IPS-18a (cell line): ENCODE measurements around the gene GAREM1.

Experiments used
- H3K27ac ChIP-seq: one replicate; pipeline ENCODE4 v1.5.1; 2013; ENCODE audit warnings: low read length
- H3K27me3 ChIP-seq: one replicate; pipeline ENCODE4 v1.6.1; 2013; ENCODE audit warnings: mild to moderate bottlenecking, low read length; ENCODE audit not compliant: control insufficient read depth, insufficient read depth
- H3K36me3 ChIP-seq: one replicate; pipeline ENCODE4 v1.6.1; 2013; ENCODE audit warnings: low read depth, low read length; ENCODE audit not compliant: control insufficient read depth
- H3K4me1 ChIP-seq: one replicate; pipeline ENCODE4 v1.6.1; 2013; ENCODE audit warnings: low read depth, low read length; ENCODE audit not compliant: control insufficient read depth
- H3K4me3 ChIP-seq: one replicate; pipeline ENCODE4 v1.5.1; 2013; ENCODE audit warnings: low read length
- H3K9ac ChIP-seq: one replicate; pipeline ENCODE4 v1.6.1; 2013; ENCODE audit warnings: mild to moderate bottlenecking, low read length, moderate library complexity
- H3K9me3 ChIP-seq: one replicate; pipeline ENCODE4 v1.6.1; 2013; ENCODE audit warnings: low read depth, low read length; ENCODE audit not compliant: control insufficient read depth

Gene GAREM1

GRCh38 chr18:32317651-32318050 is 153.0 kb downstream of the GAREM1 start:
- H3K36me3 ChIP-seq: no peaks in the 10 kb centered on the region
- no peaks in the 10 kb centered on the region for H3K4me1 ChIP-seq
- H3K27ac ChIP-seq: no peak overlapping the region
- no peaks in the 10 kb centered on the region for H3K27me3 ChIP-seq
- H3K9me3 ChIP-seq: no peaks in the 10 kb centered on the region
- H3K9ac ChIP-seq: no peak overlapping the region
- no peak overlapping the region for H3K4me3 ChIP-seq

DNA sequence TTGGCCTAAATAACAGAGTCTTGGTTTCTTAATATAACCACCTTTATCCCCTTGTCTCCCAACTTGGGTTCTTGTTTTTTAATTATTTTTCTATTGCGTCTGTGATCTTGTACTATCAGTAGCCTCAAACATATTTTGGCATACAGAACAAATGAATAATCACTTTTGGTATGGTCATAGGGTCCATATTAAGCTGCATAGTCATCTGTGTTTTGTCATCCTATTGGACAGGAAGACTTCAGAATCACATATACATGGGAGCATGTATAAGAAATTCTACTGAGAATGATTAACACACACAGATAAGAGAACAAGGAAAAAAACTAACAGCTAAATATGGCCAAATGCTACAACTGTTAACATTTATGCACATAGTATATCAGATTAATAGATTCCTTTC is 154.8 kb downstream of the GAREM1 start:
- H3K27ac ChIP-seq: no peak overlapping the region
- H3K9me3 ChIP-seq: no peaks in the 10 kb centered on the region
- no peaks in the 10 kb centered on the region for H3K4me1 ChIP-seq
- no peak overlapping the region for H3K9ac ChIP-seq
- H3K27me3 ChIP-seq: no peaks in the 10 kb centered on the region
- no peaks in the 10 kb centered on the region for H3K36me3 ChIP-seq
- no peak overlapping the region for H3K4me3 ChIP-seq

- no peak overlapping the region for H3K4me3 ChIP-seq
- no peaks in the 10 kb centered on the region for H3K36me3 ChIP-seq
- no peaks in the 10 kb centered on the region for H3K4me1 ChIP-seq
- no peaks in the 10 kb centered on the region for H3K27me3 ChIP-seq
- no peaks in the 10 kb centered on the region for H3K9me3 ChIP-seq
- no peak overlapping the region for H3K27ac ChIP-seq
- no peak overlapping the region for H3K9ac ChIP-seq
Observed at GRCh38 chr18:32310774-32311173, 159.9 kb downstream of the GAREM1 start.

GRCh38 chr18:32310101-32310500 is 160.6 kb downstream of the GAREM1 start:
- Histone ChIP-seq H3K4me1 (no peaks in the 10 kb centered on the region), H3K4me3 (no peak overlapping the region), H3K36me3 (no peaks in the 10 kb centered on the region), H3K27me3 (no peaks in the 10 kb centered on the region), H3K27ac (no peak overlapping the region), H3K9ac (no peak overlapping the region), H3K9me3 (no peaks in the 10 kb centered on the region)

GRCh38 chr18:32308493-32309120 is 162.1 kb downstream of the GAREM1 start:
- no peaks in the 10 kb centered on the region for H3K27me3 ChIP-seq
- no peak overlapping the region for H3K9ac ChIP-seq

GRCh38 chr18:32303400-32303799 is 167.3 kb downstream of the GAREM1 start:
- no peaks in the 10 kb centered on the region for H3K4me1 ChIP-seq
- no peaks in the 10 kb centered on the region for H3K9me3 ChIP-seq
- H3K27me3 ChIP-seq: no peaks in the 10 kb centered on the region
- no peaks in the 10 kb centered on the region for H3K36me3 ChIP-seq
- H3K9ac ChIP-seq: no peak overlapping the region
- H3K27ac ChIP-seq: no peak overlapping the region
- H3K4me3 ChIP-seq: no peak overlapping the region

More at GRCh38 chr18:32308493-32309120, 162.1 kb downstream of the GAREM1 start:
- Histone ChIP-seq H3K36me3 (no peaks in the 10 kb centered on the region), H3K27ac (no peak overlapping the region), H3K9me3 (no peaks in the 10 kb centered on the region), H3K4me3 (no peak overlapping the region), H3K4me1 (no peaks in the 10 kb centered on the region)

GRCh38 chr18:32302806-32303205 is 167.9 kb downstream of the GAREM1 start:
- no peak overlapping the region for H3K27ac ChIP-seq
- H3K9ac ChIP-seq: no peak overlapping the region
- no peaks in the 10 kb centered on the region for H3K9me3 ChIP-seq
- H3K4me1 ChIP-seq: no peaks in the 10 kb centered on the region
- H3K27me3 ChIP-seq: no peaks in the 10 kb centered on the region
- H3K36me3 ChIP-seq: no peaks in the 10 kb centered on the region
- H3K4me3 ChIP-seq: no peak overlapping the region

DNA sequence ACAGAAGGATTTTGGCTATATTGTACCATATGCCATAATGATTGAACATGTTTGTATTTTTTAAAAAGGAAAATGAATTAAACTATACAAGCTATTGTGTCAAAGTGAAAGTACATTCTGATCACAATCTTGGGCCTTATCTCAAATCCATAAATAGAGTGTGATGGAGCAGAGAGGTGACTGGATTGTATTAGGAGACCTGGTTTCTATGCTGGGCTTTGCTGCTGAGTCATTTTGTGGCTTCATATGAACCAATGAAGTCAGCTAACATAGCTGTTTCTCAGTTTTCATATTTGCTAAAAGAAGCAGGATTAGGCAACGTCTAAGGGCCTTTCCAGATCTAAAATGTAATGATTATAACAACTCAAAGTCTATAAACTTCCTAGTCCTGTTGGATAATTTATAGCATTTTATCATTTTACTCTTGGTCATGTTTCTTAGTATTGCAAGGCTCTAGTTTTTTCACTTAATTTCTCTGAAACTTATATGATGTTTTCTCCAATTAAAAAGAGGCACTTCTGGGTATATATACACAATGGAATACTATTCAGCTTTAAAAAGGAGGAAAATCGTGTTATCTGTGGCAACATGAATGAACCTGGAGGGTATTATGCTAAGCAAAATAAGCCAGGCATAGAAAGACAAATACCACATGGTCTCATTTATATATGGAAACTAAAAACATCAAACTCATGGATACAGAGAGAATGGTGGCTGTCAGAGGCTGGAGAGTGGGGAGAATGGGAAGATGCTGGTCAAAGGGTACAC is 168.5 kb downstream of the GAREM1 start:
- Histone ChIP-seq H3K27me3 (no peaks in the 10 kb centered on the region), H3K27ac (no peak overlapping the region), H3K4me1 (no peaks in the 10 kb centered on the region)

GRCh38 chr18:32301361-32301760 is 169.3 kb downstream of the GAREM1 start:
- Histone ChIP-seq H3K9me3 (no peaks in the 10 kb centered on the region), H3K27ac (no peak overlapping the region), H3K36me3 (no peaks in the 10 kb centered on the region), H3K4me3 (no peak overlapping the region), H3K9ac (no peak overlapping the region), H3K27me3 (no peaks in the 10 kb centered on the region), H3K4me1 (no peaks in the 10 kb centered on the region)

More for the DNA sequence above, 168.5 kb downstream of the GAREM1 start:
- no peak overlapping the region for H3K9ac ChIP-seq
- H3K9me3 ChIP-seq: no peaks in the 10 kb centered on the region
- H3K36me3 ChIP-seq: no peaks in the 10 kb centered on the region
- no peak overlapping the region for H3K4me3 ChIP-seq

DNA sequence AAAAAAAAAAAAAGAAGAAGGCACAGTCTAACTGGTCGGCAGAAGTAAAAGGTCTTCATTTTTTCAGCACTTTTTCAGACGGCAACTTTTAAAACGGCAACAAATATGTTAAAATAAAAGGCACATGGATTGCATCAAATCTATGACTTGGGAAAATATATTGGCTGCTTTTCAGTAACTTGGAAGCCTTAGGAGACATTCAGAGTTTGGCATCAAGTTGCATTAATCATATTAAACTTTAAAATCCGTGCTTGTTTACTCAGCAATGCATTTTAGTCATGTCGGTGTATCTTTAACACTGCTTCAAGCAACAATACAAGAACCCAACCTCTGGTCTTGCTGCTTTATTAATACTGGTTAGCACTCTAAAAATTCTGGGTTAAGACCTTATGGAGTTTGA is 169.8 kb downstream of the GAREM1 start:
- no peaks in the 10 kb centered on the region for H3K36me3 ChIP-seq
- H3K27ac ChIP-seq: no peak overlapping the region
- H3K27me3 ChIP-seq: no peaks in the 10 kb centered on the region
- no peak overlapping the region for H3K4me3 ChIP-seq
- no peak overlapping the region for H3K9ac ChIP-seq
- no peaks in the 10 kb centered on the region for H3K9me3 ChIP-seq
- H3K4me1 ChIP-seq: no peaks in the 10 kb centered on the region

GRCh38 chr18:32299484-32299883 is 171.2 kb downstream of the GAREM1 start:
- Histone ChIP-seq H3K4me1 (no peaks in the 10 kb centered on the region), H3K9ac (no peak overlapping the region), H3K9me3 (no peaks in the 10 kb centered on the region), H3K4me3 (no peak overlapping the region), H3K27ac (no peak overlapping the region), H3K27me3 (no peaks in the 10 kb centered on the region), H3K36me3 (no peaks in the 10 kb centered on the region)

GRCh38 chr18:32298171-32298667 is 172.5 kb downstream of the GAREM1 start:
- H3K4me1 ChIP-seq: no peaks in the 10 kb centered on the region
- no peak overlapping the region for H3K4me3 ChIP-seq
- H3K27ac ChIP-seq: no peak overlapping the region
- no peak overlapping the region for H3K9ac ChIP-seq
- no peaks in the 10 kb centered on the region for H3K36me3 ChIP-seq
- H3K27me3 ChIP-seq: no peaks in the 10 kb centered on the region
- H3K9me3 ChIP-seq: no peaks in the 10 kb centered on the region
